ENCODE results near the gene MEI1. TPM values are rescaled to one million over a fixed set of nuclear protein-coding genes. Genes with fewer than 3 reads are reported as not detected.

MEI1 gene
- total RNA-seq, 1 experiment from 2014 or later = 0.18 TPM

GRCh38 chr22:41676134-41676533 lies 23.2 kb upstream of the MEI1 start:
- ATAC-seq = no peak
- no peak overlapping the region for H3K4me3 ChIP-seq (ENCODE audit: low read depth in 2 of 2, low read length in 2 of 2)
- TF ChIP-seq CTCF (IDR thresholded peaks at IDR 0.05) (no peak), SIN3A (IDR thresholded peaks at IDR 0.05; ENCODE audit: borderline replicate concordance, insufficient read depth, low read depth, low read length) (no peak), TCF7L2 (IDR thresholded peaks at IDR 0.05; ENCODE audit: low read depth, low read length) (no peak), POLR2AphosphoS5 (IDR thresholded peaks at IDR 0.05; ENCODE audit: low read depth, low read length) (no peak)
- TF ChIP-seq, protein P1, sequence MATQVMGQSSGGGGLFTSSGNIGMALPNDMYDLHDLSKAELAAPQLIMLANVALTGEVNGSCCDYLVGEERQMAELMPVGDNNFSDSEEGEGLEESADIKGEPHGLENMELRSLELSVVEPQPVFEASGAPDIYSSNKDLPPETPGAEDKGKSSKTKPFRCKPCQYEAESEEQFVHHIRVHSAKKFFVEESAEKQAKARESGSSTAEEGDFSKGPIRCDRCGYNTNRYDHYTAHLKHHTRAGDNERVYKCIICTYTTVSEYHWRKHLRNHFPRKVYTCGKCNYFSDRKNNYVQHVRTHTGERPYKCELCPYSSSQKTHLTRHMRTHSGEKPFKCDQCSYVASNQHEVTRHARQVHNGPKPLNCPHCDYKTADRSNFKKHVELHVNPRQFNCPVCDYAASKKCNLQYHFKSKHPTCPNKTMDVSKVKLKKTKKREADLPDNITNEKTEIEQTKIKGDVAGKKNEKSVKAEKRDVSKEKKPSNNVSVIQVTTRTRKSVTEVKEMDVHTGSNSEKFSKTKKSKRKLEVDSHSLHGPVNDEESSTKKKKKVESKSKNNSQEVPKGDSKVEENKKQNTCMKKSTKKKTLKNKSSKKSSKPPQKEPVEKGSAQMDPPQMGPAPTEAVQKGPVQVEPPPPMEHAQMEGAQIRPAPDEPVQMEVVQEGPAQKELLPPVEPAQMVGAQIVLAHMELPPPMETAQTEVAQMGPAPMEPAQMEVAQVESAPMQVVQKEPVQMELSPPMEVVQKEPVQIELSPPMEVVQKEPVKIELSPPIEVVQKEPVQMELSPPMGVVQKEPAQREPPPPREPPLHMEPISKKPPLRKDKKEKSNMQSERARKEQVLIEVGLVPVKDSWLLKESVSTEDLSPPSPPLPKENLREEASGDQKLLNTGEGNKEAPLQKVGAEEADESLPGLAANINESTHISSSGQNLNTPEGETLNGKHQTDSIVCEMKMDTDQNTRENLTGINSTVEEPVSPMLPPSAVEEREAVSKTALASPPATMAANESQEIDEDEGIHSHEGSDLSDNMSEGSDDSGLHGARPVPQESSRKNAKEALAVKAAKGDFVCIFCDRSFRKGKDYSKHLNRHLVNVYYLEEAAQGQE (IDR thresholded peaks at IDR 0.05; ENCODE audit: insufficient read depth in 1 of 2, low read depth in 2 of 2, low read length in 1 of 2) = no peak
- in situ Hi-C loops (cut with HindIII; ENCODE audit: low pct_unique_long_range_greater_than_20kb, low sequenced_read_pairs) = no loop called here
- intact Hi-C loops (cut with micrococcal nuclease; ENCODE audit: unreplicated experiment) = no loop called here
- H3K4me1 ChIP-seq (ENCODE audit: control insufficient read depth, insufficient read depth, low read length) = peaks cover 16% of the 10 kb centered on the region
- CTCF ChIA-PET = no interaction called here
- H3K36me3 ChIP-seq (ENCODE audit: control insufficient read depth, insufficient read depth, low read length) = no peaks in the 10 kb centered on the region; the same call in 1 of the 2 replicates
- no peak overlapping the region for H3K27ac ChIP-seq (ENCODE audit: low read length)
- no TSS peak for BruUV-seq (replicated peaks)
- DNase-seq (ENCODE audit: low read depth, low spot score) = no peak
- POLR2A ChIA-PET = no interaction called here
- H3K9me3 ChIP-seq (ENCODE audit: control insufficient read depth, insufficient read depth, low read depth, low read length) = no peaks in the 10 kb centered on the region
- no peaks in the 10 kb centered on the region for H3K27me3 ChIP-seq (ENCODE audit: control insufficient read depth, insufficient read depth, low read length)

DNA sequence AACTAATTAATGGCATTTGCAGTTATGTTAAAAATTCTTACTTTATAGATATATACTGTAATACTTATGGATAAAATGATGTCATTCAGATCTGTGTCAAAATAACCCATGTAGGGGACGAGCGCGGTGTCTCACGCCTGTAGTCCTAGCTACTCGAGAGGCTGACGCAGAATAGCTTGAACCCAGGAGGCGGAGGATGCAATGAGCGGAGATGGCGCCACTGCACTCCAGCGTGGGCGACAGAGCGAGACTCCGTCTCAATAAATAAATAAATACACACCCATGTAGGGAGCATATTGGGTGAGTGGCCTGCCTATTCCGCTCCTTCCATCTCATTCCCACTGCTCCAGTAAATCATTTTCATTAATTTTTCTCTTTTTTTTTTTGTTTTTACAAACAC lies 17.7 kb upstream of the MEI1 start:
- ChIA-PET CTCF (no interaction called here), POLR2A (no interaction called here)
- Histone ChIP-seq H3K9me3 (ENCODE audit: control insufficient read depth, insufficient read depth, low read depth, low read length) (no peaks in the 10 kb centered on the region), H3K4me3 (ENCODE audit: low read depth in 2 of 2, low read length in 2 of 2) (peak overlapping the region in 1 of 2 experiments; percentile 28; a peak in 1 of 4 replicates), H3K27me3 (ENCODE audit: control insufficient read depth, insufficient read depth, low read length) (no peaks in the 10 kb centered on the region), H3K36me3 (ENCODE audit: control insufficient read depth, insufficient read depth, low read length) (peaks cover 5% of the 10 kb centered on the region), H3K27ac (ENCODE audit: low read length) (no peak overlapping the region), H3K4me1 (ENCODE audit: control insufficient read depth, insufficient read depth, low read length) (no peaks in the 10 kb centered on the region)
- intact Hi-C loops (cut with micrococcal nuclease; ENCODE audit: unreplicated experiment) (no loop called here), in situ Hi-C loops (cut with HindIII; ENCODE audit: low pct_unique_long_range_greater_than_20kb, low sequenced_read_pairs) (no loop called here)
- no peak for DNase-seq (ENCODE audit: low read depth, low spot score)
- ATAC-seq = no peak
- TF ChIP-seq CTCF (IDR thresholded peaks at IDR 0.05) (no peak), SIN3A (IDR thresholded peaks at IDR 0.05; ENCODE audit: borderline replicate concordance, insufficient read depth, low read depth, low read length) (no peak), POLR2AphosphoS5 (IDR thresholded peaks at IDR 0.05; ENCODE audit: low read depth, low read length) (no peak), TCF7L2 (IDR thresholded peaks at IDR 0.05; ENCODE audit: low read depth, low read length) (no peak)
- TF ChIP-seq, protein P1 (IDR thresholded peaks at IDR 0.05; ENCODE audit: insufficient read depth in 1 of 2, low read depth in 2 of 2, low read length in 1 of 2) = no peak
- BruUV-seq (replicated peaks) = no TSS peak

Measured in Panc1 (cell line).